NCI-H1694 (cell line): ENCODE data around the gene ZNF518B.
"Not testable (repeated sequence)": the region's sequence is repeated elsewhere in the genome, so short reads cannot be mapped to it uniquely, and the experiment has no call there.

Experiments used
- DNase-seq: peaks from one replicate; lab custom pipeline; 2025; lab: John Stamatoyannopoulos, UW

Gene ZNF518B

GRCh38 chr4:10456260-10456594 is 999 bp downstream of the ZNF518B start:
- no peak for DNase-seq

GRCh38 chr4:10455133-10455532 is 2.1 kb downstream of the ZNF518B start:
- no peak for DNase-seq

GRCh38 chr4:10454726-10455125 is 2.5 kb downstream of the ZNF518B start:
- DNase-seq: no peak

- DNase-seq: no peak
Measured at GRCh38 chr4:10454121-10454520, 3.1 kb downstream of the ZNF518B start.

- DNase-seq: no peak
Measured at GRCh38 chr4:10448991-10449390, 8.2 kb downstream of the ZNF518B start.

GRCh38 chr4:10442976-10443375 is 14.2 kb downstream of the ZNF518B start:
- no peak for DNase-seq

GRCh38 chr4:10441512-10441911 is 15.7 kb downstream of the ZNF518B start:
- DNase-seq: no peak

- DNase-seq: no peak
Measured at GRCh38 chr4:10438924-10439323, 18.3 kb downstream of the ZNF518B start.

- DNase-seq: no peak
Measured at GRCh38 chr4:10437735-10438134, 19.5 kb downstream of the ZNF518B start.

- not testable (repeated sequence) for DNase-seq
Measured at GRCh38 chr4:10427680-10428079, 29.5 kb downstream of the ZNF518B start.

- no peak for DNase-seq
Measured at GRCh38 chr4:10421344-10422055, 35.7 kb downstream of the ZNF518B start.

- DNase-seq: no peak
Measured at GRCh38 chr4:10417740-10418139, 39.5 kb downstream of the ZNF518B start.

- DNase-seq: no peak
Measured at GRCh38 chr4:10416441-10416840, 40.8 kb downstream of the ZNF518B start.

GRCh38 chr4:10413177-10413576 is 44.0 kb downstream of the ZNF518B start:
- no peak for DNase-seq

GRCh38 chr4:10405672-10406071 is 51.6 kb downstream of the ZNF518B start:
- no peak for DNase-seq

- DNase-seq: no peak
Measured at GRCh38 chr4:10403633-10404445, 53.4 kb downstream of the ZNF518B start.

GRCh38 chr4:10395971-10396580 is 61.1 kb downstream of the ZNF518B start:
- no peak for DNase-seq
